Stimulated activated CD4-positive, alpha-beta T cell treated with anti-CD3 and anti-CD28 coated beads, Interleukin-12 subunit alpha, Interleukin-12 subunit beta, amount 100 ng/mL, for 4 hours (primary cell): Measurements from ENCODE around the gene PCSK4.
"Not testable (repeated sequence)": the region's sequence is repeated elsewhere in the genome, so short reads cannot be mapped to it uniquely, and the experiment has no call there.

Experiments used
- DNase-seq: peaks from one replicate; pipeline ENCODE4 v3.0.0-alpha.2; 2020

Gene PCSK4

GRCh38 chr19:1503925-1504773, 14.0 kb upstream of the PCSK4 start:
- no peak for DNase-seq

- peak; percentile 68 for DNase-seq
These were observed 13.2 kb upstream of the PCSK4 start for GRCh38 chr19:1503089-1503924.

GRCh38 chr19:1502433-1503088, 12.4 kb upstream of the PCSK4 start:
- DNase-seq: no peak

GRCh38 chr19:1501200-1501595, 11.0 kb upstream of the PCSK4 start:
- no peak for DNase-seq

GRCh38 chr19:1499231-1499630, 9.1 kb upstream of the PCSK4 start:
- not testable (repeated sequence) for DNase-seq

GRCh38 chr19:1497578-1498235, 7.6 kb upstream of the PCSK4 start:
- DNase-seq: no peak

- DNase-seq: no peak
These were observed 6.8 kb upstream of the PCSK4 start for GRCh38 chr19:1496714-1497577.

- DNase-seq: no peak
These were observed 5.9 kb upstream of the PCSK4 start for GRCh38 chr19:1495799-1496713.

- DNase-seq: no peak
These were observed 5.1 kb upstream of the PCSK4 start for GRCh38 chr19:1495051-1495798.

GRCh38 chr19:1494115-1494815, 4.1 kb upstream of the PCSK4 start:
- DNase-seq: no peak

GRCh38 chr19:1492474-1493006, 2.4 kb upstream of the PCSK4 start:
- DNase-seq: no peak

- no peak for DNase-seq
These were observed 1.7 kb upstream of the PCSK4 start for GRCh38 chr19:1491849-1492170.

GRCh38 chr19:1491114-1491848, 1.1 kb upstream of the PCSK4 start, which contains the start of gene REEP6:
TSS of gene REEP6 (plus strand) at chr19:1491181. CDS start at chr19:1491270, 89 bp downstream.
- DNase-seq: no peak

- no peak for DNase-seq
These were observed 463 bp downstream of the PCSK4 start for GRCh38 chr19:1489463-1490310.

- DNase-seq: no peak
These were observed 1.9 kb downstream of the PCSK4 start for GRCh38 chr19:1488282-1488601.

- DNase-seq: no peak
These were observed 2.4 kb downstream of the PCSK4 start for GRCh38 chr19:1487576-1488281.
